Endothelial cell of umbilical vein (primary cell): Measurements from ENCODE around the gene JDP2.

ENCODE experiments used
- CTCF ChIP-seq, 2 donors: IDR thresholded peaks; 1 replicate in 1 of 2; 2 replicates in 1 of 2; pipeline ENCODE4 v1.5.1; 2011; ENCODE audit warnings: low read length in 2 of 2, mild to moderate bottlenecking in 2 of 2, moderate library complexity in 2 of 2, control low read depth in 1 of 2, inconsistent platforms in 1 of 2, low read depth in 1 of 2; ENCODE audit not compliant: insufficient read depth in 1 of 2; ENCODE audit errors: extremely low read depth in 1 of 2
- MAX ChIP-seq: IDR thresholded peaks from 2 replicates; pipeline ENCODE4 v1.6.1; 2011; ENCODE audit not compliant: insufficient read depth, insufficient read length
- POLR2A ChIP-seq: IDR thresholded peaks from 2 replicates; pipeline ENCODE4 v1.6.1; 2012; ENCODE audit warnings: low read depth, mild to moderate bottlenecking, control low read depth, low read length

- TF ChIP-seq MAX (no peak), CTCF (IDR thresholded peaks at IDR 0.05; ENCODE audit: extremely low read depth in 1 of 2, insufficient read depth in 1 of 2, low read depth in 1 of 2, low read length in 2 of 2) (no peak), POLR2A (no peak)
Measured at GRCh38 chr14:75471059-75471458, 43.2 kb downstream of the JDP2 start.
